ENCODE measurements around the gene CH25H.

DNA sequence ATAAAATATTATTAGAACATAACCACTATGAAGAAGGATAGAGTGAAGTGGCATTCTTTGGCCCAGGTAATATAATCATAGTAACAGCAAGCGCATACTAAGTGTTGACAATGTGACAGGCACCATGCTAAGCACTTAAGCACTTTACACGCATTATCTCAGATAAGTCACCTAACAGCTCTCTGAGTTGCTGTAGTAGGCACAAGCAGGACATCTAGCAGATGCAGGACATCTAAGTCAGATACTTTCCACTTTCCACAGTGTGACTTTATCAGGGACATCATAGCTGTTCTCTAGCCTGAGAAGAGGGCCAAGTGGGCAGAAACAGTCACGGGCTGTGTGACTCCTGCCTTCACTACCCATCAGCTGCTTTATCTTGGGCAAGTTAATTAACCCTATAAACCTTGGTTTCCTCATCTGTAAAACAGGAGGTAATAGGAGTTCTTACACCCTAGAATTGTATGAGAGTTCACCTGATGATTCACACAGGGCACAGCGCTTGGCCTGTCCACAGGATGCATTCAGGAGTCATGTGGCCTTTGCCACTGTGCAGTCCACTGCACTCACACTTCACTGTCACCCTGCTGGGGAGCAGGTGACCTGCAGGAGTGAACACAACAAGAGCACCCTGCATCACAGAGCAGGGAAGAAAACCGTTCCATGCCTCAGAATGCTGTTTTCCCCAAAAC is 32.0 kb upstream of the CH25H start:
- no peak for TF ChIP-seq TAF1 (IDR thresholded peaks at IDR 0.05; ENCODE audit: borderline replicate concordance, insufficient read depth, low read length)
- TF ChIP-seq POLR2AphosphoS5 (IDR thresholded peaks at IDR 0.05; ENCODE audit: low read depth, low read length): no peak
- TF ChIP-seq SIN3A (IDR thresholded peaks at IDR 0.05; ENCODE audit: borderline replicate concordance, insufficient read depth, low read length): no peak
